K562 (cell line): ENCODE data around the gene ZNF768. TPM values are rescaled to one million over a fixed set of nuclear protein-coding genes. Genes with fewer than 3 reads are reported as not detected.
A peak's percentile ranks its signal among the peaks of the same experiment; 100 is the strongest.

Source experiments
- ATF7 ChIP-seq: fragments of 450-650 bp; IDR thresholded peaks from 2 replicates; pipeline ENCODE4 v1.7.1; 2014; ENCODE audit warnings: mild to moderate bottlenecking, moderate library complexity
- C11orf30 ChIP-seq: fragments of 450-650 bp; IDR thresholded peaks from 2 replicates; pipeline ENCODE4 v1.6.1; 2016; ENCODE audit warnings: low read depth, mild to moderate bottlenecking
- CEBPB ChIP-seq: fragments of 450-650 bp; IDR thresholded peaks from 2 replicates; pipeline ENCODE4 v1.6.1; 2016; ENCODE audit warnings: missing genetic modification characterization, missing compliant biosample characterization
- CHCHD3 ChIP-seq: fragments of 250-450 bp; sonication (Bioruptor Pico); IDR thresholded peaks from 2 replicates; pipeline ENCODE4 v2.1.2; 2022; ENCODE audit warnings: mild to moderate bottlenecking
- CREBBP ChIP-seq: IDR thresholded peaks from one replicate; pipeline ENCODE4 v1.6.1; 2012; ENCODE audit warnings: low read depth, mild to moderate bottlenecking, control low read depth, inconsistent platforms, low read length
- FOXJ2 ChIP-seq: fragments of 200-800 bp; sonication (Bioruptor generic); IDR thresholded peaks from 2 replicates; pipeline ENCODE4 v1.6.1; 2016; ENCODE audit warnings: missing genetic modification characterization, missing compliant biosample characterization
- FOXJ3 ChIP-seq: sonication (generic); formaldehyde crosslinking; IDR thresholded peaks from 2 replicates; pipeline ENCODE4 v1.4.0; 2020; ENCODE audit warnings: mild to moderate bottlenecking, missing genetic modification reagents
- GATAD2B ChIP-seq: fragments of 450-650 bp; IDR thresholded peaks from 2 replicates; pipeline ENCODE4 v1.6.1; 2017; ENCODE audit warnings: mild to moderate bottlenecking, borderline replicate concordance
- MEF2A ChIP-seq: IDR thresholded peaks from 2 replicates; pipeline ENCODE4 v1.6.1; 2011; ENCODE audit warnings: low read depth, mild to moderate bottlenecking, low read length, moderate library complexity; ENCODE audit not compliant: control insufficient read depth
- NCOA2 ChIP-seq, 2 experiments: fragments of 450-650 bp; IDR thresholded peaks; 2 replicates each; pipeline ENCODE4 v1.6.1; 2018; ENCODE audit warnings: mild to moderate bottlenecking in 2 of 2, moderate library complexity in 1 of 2; ENCODE audit not compliant: partially characterized antibody in 2 of 2
- NCOA6 ChIP-seq: fragments of 450-650 bp; IDR thresholded peaks from 2 replicates; pipeline ENCODE4 v1.6.1; 2017; ENCODE audit warnings: mild to moderate bottlenecking
- NR2C1 ChIP-seq, 2 experiments: fragments of 450-650 bp; IDR thresholded peaks; 2 replicates each; pipeline ENCODE4 v1.6.1; 2017; ENCODE audit warnings: mild to moderate bottlenecking in 2 of 2, antibody characterized with exemption in 1 of 2, inconsistent platforms in 1 of 2, missing compliant biosample characterization in 1 of 2, missing genetic modification characterization in 1 of 2
- RAD21 ChIP-seq, 2 experiments: fragments of 250-450 bp in 1 of 2; fragments of 450-650 bp in 1 of 2; sonication (Bioruptor Pico) in 1 of 2; formaldehyde crosslinking in 1 of 2; IDR thresholded peaks in 1 of 2; conservative IDR thresholded peaks in 1 of 2; 2 replicates each; pipeline versions ENCODE4 v1.4.0 to v1.8.0; 2020 to 2022; ENCODE audit warnings: mild to moderate bottlenecking in 2 of 2, moderate library complexity in 1 of 2
- TGIF2 ChIP-seq: sonication (generic); formaldehyde crosslinking; IDR thresholded peaks from 2 replicates; pipeline ENCODE4 v1.8.1; 2022; ENCODE audit warnings: mild to moderate bottlenecking, missing genetic modification reagents, moderate library complexity
- TSHZ1 ChIP-seq: fragments of 250-450 bp; sonication (Bioruptor Pico); IDR thresholded peaks from 2 replicates; pipeline ENCODE4 v1.4.0; 2020; ENCODE audit warnings: mild to moderate bottlenecking, moderate library complexity
- YY1 ChIP-seq, 3 experiments: IDR thresholded peaks; 2 replicates each; pipeline ENCODE4 v1.6.1; 2011; ENCODE audit warnings: low read length in 2 of 3, mild to moderate bottlenecking in 2 of 3, moderate library complexity in 2 of 3, borderline replicate concordance in 1 of 3, control low read depth in 1 of 3, low read depth in 1 of 3; ENCODE audit not compliant: insufficient read depth in 3 of 3, insufficient replicate concordance in 2 of 3, control insufficient read depth in 1 of 3, insufficient read length in 1 of 3; ENCODE audit errors: extremely low read depth in 1 of 3
- ZBTB33 ChIP-seq: sonication (generic); formaldehyde crosslinking; IDR thresholded peaks from 2 replicates; pipeline ENCODE4 v1.8.1; 2023; ENCODE audit warnings: mild to moderate bottlenecking, missing genetic modification reagents
- ZNF165 ChIP-seq: fragments of 250-450 bp; sonication (Bioruptor Pico); IDR thresholded peaks from 2 replicates; pipeline ENCODE4 v1.4.0; 2020; ENCODE audit warnings: borderline replicate concordance
- ZNF197 ChIP-seq: fragments of 200-800 bp; sonication (Bioruptor generic); IDR thresholded peaks from 2 replicates; pipeline ENCODE4 v1.6.1; 2016; ENCODE audit warnings: low read depth, missing genetic modification characterization, missing compliant biosample characterization
- ZNF347 ChIP-seq: fragments of 450-650 bp; formaldehyde crosslinking; IDR thresholded peaks from 2 replicates; pipeline ENCODE4 v1.4.0; 2020; ENCODE audit warnings: low read depth, mild to moderate bottlenecking, moderate library complexity
- ZNF431 ChIP-seq: sonication (generic); formaldehyde crosslinking; IDR thresholded peaks from 2 replicates; pipeline ENCODE4 v1.8.0; 2022; ENCODE audit warnings: mild to moderate bottlenecking, missing genetic modification reagents
- ZNF668 ChIP-seq: fragments of 250-450 bp; sonication (Bioruptor Pico); IDR thresholded peaks from 2 replicates; pipeline ENCODE4 v1.8.0; 2022; ENCODE audit warnings: mild to moderate bottlenecking, inconsistent platforms
- ZNF695 ChIP-seq: fragments of 450-650 bp; formaldehyde crosslinking; IDR thresholded peaks from 2 replicates; pipeline ENCODE4 v1.4.0; 2020; ENCODE audit warnings: mild to moderate bottlenecking, moderate library complexity
- ZNF717 ChIP-seq: fragments of 250-450 bp; sonication (Bioruptor Pico); IDR thresholded peaks from 2 replicates; pipeline ENCODE4 v1.5.0; 2021
- ZSCAN29 ChIP-seq: fragments of 450-650 bp; IDR thresholded peaks from 2 replicates; pipeline ENCODE4 v1.6.1; 2017
- polyA plus RNA-seq, 8 experiments: library from polyadenylated mRNA; depleted of rRNA in 4 of 8; stranded (reverse) in 5 of 8; unstranded in 3 of 8; fragments of >200 nt; fragmentation: Nextera tagmentation in 2 of 8; fragmentation: Illumina TruSeq in 1 of 8; extraction: Ambion mirVana in 2 of 8; extraction: Trizol in 1 of 8; gene quantifications; 2 replicates each; pipeline versions ENCODE4 v1.2.1 to v1.2.3, GENCODE V29; 2011 to 2014; ENCODE audit warnings: inconsistent platforms in 1 of 8, missing spikeins in 1 of 8
- total RNA-seq, 7 experiments: library from RNA; depleted of rRNA in 6 of 7; stranded (reverse); fragments of >200 nt in 6 of 7; fragmentation: Illumina TruSeq in 2 of 7; extraction: Trizol in 2 of 7; gene quantifications; 2 replicates each; pipeline versions ENCODE4 v1.2.1 to v1.2.3, GENCODE V29; 2011 to 2021; ENCODE audit warnings: low replicate concordance in 1 of 7

The ZNF768 gene
- total and polyA plus RNA-seq, 9 of the 15 experiments (the other 6 are each of a cell fraction or from before 2014, with no cell fraction given) = 0.13 to 50.7 (median 26.9) TPM

- TF ChIP-seq TSHZ1 (CRISPR knock-in tag) (no peak), YY1 (IDR thresholded peaks at IDR 0.05; ENCODE audit: borderline replicate concordance in 1 of 3, control insufficient read depth in 1 of 3, extremely low read depth in 1 of 3, insufficient read depth in 3 of 3, insufficient read length in 1 of 3, insufficient replicate concordance in 2 of 3, low read depth in 1 of 3, low read length in 2 of 3) (no peak), ZNF431 (CRISPR knock-in tag) (no peak), C11orf30 (no peak), CHCHD3 (CRISPR knock-in tag) (no peak), GATAD2B (no peak), RAD21 (CRISPR knock-in tag; conservative IDR thresholded peaks at IDR 0.05 in 1 of 2, IDR thresholded peaks at IDR 0.05 in 1 of 2) (no peak), NCOA2 (IDR thresholded peaks at IDR 0.05; ENCODE audit: partially characterized antibody in 2 of 2) (no peak), ZNF347 (no peak), CEBPB (tag) (peak; percentile 78), ZNF668 (CRISPR knock-in tag) (0 out of 2 replicates have a peak, but pooled peaks have one; percentile 35), TGIF2 (no peak), ATF7 (no peak), FOXJ3 (CRISPR knock-in tag) (no peak), CREBBP (no peak), NR2C1 (IDR thresholded peaks at IDR 0.05) (no peak), NR2C1 (tag; IDR thresholded peaks at IDR 0.05) (no peak), ZNF717 (CRISPR knock-in tag) (no peak), ZSCAN29 (no peak), ZBTB33 (CRISPR knock-in tag) (peak; percentile 90), ZNF695 (CRISPR knock-in tag) (no peak), ZNF165 (CRISPR knock-in tag) (no peak), NCOA6 (no peak), MEF2A (no peak), ZNF197 (no peak), FOXJ2 (tag) (0 out of 2 replicates have a peak, but pooled peaks have one; percentile 9)
Measured at GRCh38 chr16:30558789-30559377, 32.5 kb upstream of the ZNF768 start (continued).
